ENCODE measurements around the gene IP6K3.

Gene IP6K3

GRCh38 chr6:33766921-33767907, 20.5 kb upstream of the IP6K3 start:
- TF ChIP-seq CTCF (IDR thresholded peaks at IDR 0.05; ENCODE audit: control insufficient read depth, insufficient read depth, low read depth, low read length, missing control alignments), result no peak
- no peak for DNase-seq (ENCODE audit: low read depth)
- H3K4me3 ChIP-seq (ENCODE audit: control insufficient read depth, low read depth, low read length), result no peak overlapping the region

- DNase-seq (ENCODE audit: low read depth), result no peak
- no peak overlapping the region for H3K4me3 ChIP-seq (ENCODE audit: control insufficient read depth, low read depth, low read length)
- TF ChIP-seq CTCF (IDR thresholded peaks at IDR 0.05; ENCODE audit: control insufficient read depth, insufficient read depth, low read depth, low read length, missing control alignments), result no peak
Observed at GRCh38 chr6:33765368-33765767, 18.7 kb upstream of the IP6K3 start.

GRCh38 chr6:33764036-33764435, 17.3 kb upstream of the IP6K3 start:
- no peak overlapping the region for H3K4me3 ChIP-seq (ENCODE audit: control insufficient read depth, low read depth, low read length)
- no peak for TF ChIP-seq CTCF (IDR thresholded peaks at IDR 0.05; ENCODE audit: control insufficient read depth, insufficient read depth, low read depth, low read length, missing control alignments)
- DNase-seq (ENCODE audit: low read depth), result no peak

GRCh38 chr6:33763483-33763882, 16.8 kb upstream of the IP6K3 start:
- TF ChIP-seq CTCF (IDR thresholded peaks at IDR 0.05; ENCODE audit: control insufficient read depth, insufficient read depth, low read depth, low read length, missing control alignments), result no peak
- DNase-seq (ENCODE audit: low read depth), result no peak
- no peak overlapping the region for H3K4me3 ChIP-seq (ENCODE audit: control insufficient read depth, low read depth, low read length)

- no peak for TF ChIP-seq CTCF (IDR thresholded peaks at IDR 0.05; ENCODE audit: control insufficient read depth, insufficient read depth, low read depth, low read length, missing control alignments)
- H3K4me3 ChIP-seq (ENCODE audit: control insufficient read depth, low read depth, low read length), result no peak overlapping the region
- no peak for DNase-seq (ENCODE audit: low read depth)
Observed at GRCh38 chr6:33762713-33763112, 16.0 kb upstream of the IP6K3 start.

- H3K4me3 ChIP-seq (ENCODE audit: control insufficient read depth, low read depth, low read length), result no peak overlapping the region
- peak; percentile 77 for TF ChIP-seq CTCF (IDR thresholded peaks at IDR 0.05; ENCODE audit: control insufficient read depth, insufficient read depth, low read depth, low read length, missing control alignments)
- DNase-seq (ENCODE audit: low read depth), result no peak
Observed at GRCh38 chr6:33761922-33762629, 15.4 kb upstream of the IP6K3 start.
